Caco-2 (cell line): ENCODE data around the gene EPB41L4B. TPM values are rescaled to one million over a fixed set of nuclear protein-coding genes. Genes with fewer than 3 reads are reported as not detected.
A peak's percentile ranks its signal among the peaks of the same experiment; 100 is the strongest.

Experiments
- BruUV-seq: library from RNA; stranded (reverse); fragments of 400-500 nt; replicated peaks from 2 replicates; lab custom pipeline; 2021; lab: Mats Ljungman, UMichigan
- CTCF ChIA-PET: fragments of 300-600 bp; sonication (Branson Sonifier 250); formaldehyde crosslinking; loops from one replicate; lab custom pipeline; 2022; ENCODE audit warnings: antibody characterized with exemption; lab: Charles Lee
- POLR2A ChIA-PET: fragments of 300-600 bp; sonication (Branson Sonifier 250); formaldehyde crosslinking; loops from one replicate; lab custom pipeline; 2022; ENCODE audit warnings: antibody characterized with exemption; lab: Charles Lee
- DNase-seq, 2 experiments: peaks; one replicate each; pipeline versions ENCODE4 v3.0.0 to v3.0.0-alpha.2; 2020 to 2022
- H3K27me3 ChIP-seq: replicated peaks from 2 replicates; pipeline ENCODE4 v1.6.0; 2011; ENCODE audit warnings: low read length; ENCODE audit not compliant: control insufficient read depth, insufficient read depth
- H3K36me3 ChIP-seq: 2 replicates; pipeline ENCODE4 v1.5.1; 2011; ENCODE audit warnings: low read length; ENCODE audit not compliant: control insufficient read depth, insufficient read depth
- H3K4me1 ChIP-seq: fragments of 250-450 bp; sonication (Bioruptor Pico); 2 replicates; pipeline ENCODE4 v1.5.1; 2020; ENCODE audit warnings: mild to moderate bottlenecking
- H3K4me3 ChIP-seq: 2 replicates; pipeline ENCODE4 v1.5.1; 2011; ENCODE audit warnings: low read depth, mild to moderate bottlenecking, control low read depth, low read length
- H3K9me3 ChIP-seq: fragments of 250-450 bp; sonication (Bioruptor Pico); 2 replicates; pipeline ENCODE4 v1.5.1; 2020; ENCODE audit warnings: mild to moderate bottlenecking, moderate library complexity
- H3K27ac Mint-ChIP-seq: one replicate; pipeline ENCODE4 v1.8.0; 2022; ENCODE audit warnings: mixed read lengths; ENCODE audit not compliant: unreplicated experiment
- H3K27me3 Mint-ChIP-seq: one replicate; pipeline ENCODE4 v1.8.0; 2022; ENCODE audit warnings: mixed read lengths; ENCODE audit not compliant: insufficient read depth, unreplicated experiment
- H3K36me3 Mint-ChIP-seq: one replicate; pipeline ENCODE4 v1.8.0; 2022; ENCODE audit warnings: mild to moderate bottlenecking, mixed read lengths; ENCODE audit not compliant: insufficient read depth, unreplicated experiment
- H3K4me1 Mint-ChIP-seq: one replicate; pipeline ENCODE4 v1.8.0; 2022; ENCODE audit warnings: low read depth, mixed read lengths; ENCODE audit not compliant: unreplicated experiment
- H3K4me3 Mint-ChIP-seq: one replicate; pipeline ENCODE4 v1.8.0; 2022; ENCODE audit warnings: mild to moderate bottlenecking, moderate library complexity, mixed read lengths; ENCODE audit not compliant: unreplicated experiment
- H3K9me3 Mint-ChIP-seq: one replicate; pipeline ENCODE4 v1.8.0; 2022; ENCODE audit warnings: mixed read lengths; ENCODE audit not compliant: unreplicated experiment
- CTCF ChIP-seq, 2 experiments: fragments of 200-600 bp in 1 of 2; IDR thresholded peaks; 1 replicate in 1 of 2; 2 replicates in 1 of 2; pipeline versions ENCODE4 v1.5.1 to v1.8.0; 2011 to 2022; ENCODE audit warnings: antibody characterized with exemption in 1 of 2, control low read depth in 1 of 2, inconsistent platforms in 1 of 2, low read depth in 1 of 2, low read length in 1 of 2, mild to moderate bottlenecking in 1 of 2, moderate library complexity in 1 of 2; ENCODE audit not compliant: insufficient read depth in 1 of 2, severe bottlenecking in 1 of 2, unreplicated experiment in 1 of 2
- intact Hi-C: fragments of 100-400 bp; cut with micrococcal nuclease; formaldehyde crosslinking; loops from one replicate; pipeline ENCODE4 v1.10.0; 2022; ENCODE audit not compliant: unreplicated experiment
- total RNA-seq: library from RNA; stranded (reverse); gene quantifications from 2 replicates; pipeline ENCODE4 v1.2.3, GENCODE V29; 2022

The EPB41L4B gene
- total RNA-seq, 1 experiment from 2014 or later, result 16.3 TPM

GRCh38 chr9:109179801-109180523 is 140.9 kb downstream of the EPB41L4B start:
- Mint-ChIP-seq H3K27me3 (no peaks in the 10 kb centered on the region), H3K36me3 (no peaks in the 10 kb centered on the region), H3K4me1 (no peaks in the 10 kb centered on the region), H3K9me3 (no peaks in the 10 kb centered on the region), H3K27ac (no peak overlapping the region), H3K4me3 (no peak overlapping the region)
- Histone ChIP-seq H3K4me3 (no peak overlapping the region), H3K36me3 (no peaks in the 10 kb centered on the region), H3K27me3 (no peaks in the 10 kb centered on the region), H3K9me3 (no peaks in the 10 kb centered on the region), H3K4me1 (no peaks in the 10 kb centered on the region)
- no TSS peak for BruUV-seq
- CTCF ChIA-PET, result no interaction called here
- POLR2A ChIA-PET, result no interaction called here
- TF ChIP-seq CTCF (IDR thresholded peaks at IDR 0.05; ENCODE audit: insufficient read depth in 1 of 2, low read depth in 1 of 2, low read length in 1 of 2, severe bottlenecking in 1 of 2, unreplicated experiment in 1 of 2), result no peak
- intact Hi-C loops, result no loop called here
- no peak for DNase-seq

- no peaks in the 10 kb centered on the region for H3K4me1 ChIP-seq
- H3K36me3 Mint-ChIP-seq, result no peaks in the 10 kb centered on the region
- CTCF ChIA-PET, result no interaction called here
- no peak overlapping the region for H3K4me3 ChIP-seq
- DNase-seq, result no peak
- H3K4me1 Mint-ChIP-seq, result no peaks in the 10 kb centered on the region
- POLR2A ChIA-PET, result no interaction called here
- no peak overlapping the region for H3K27ac Mint-ChIP-seq
- H3K27me3 Mint-ChIP-seq, result no peaks in the 10 kb centered on the region
- H3K4me3 Mint-ChIP-seq, result no peak overlapping the region
- no peaks in the 10 kb centered on the region; the same call in 1 of the 2 replicates for H3K9me3 ChIP-seq
- no peak for TF ChIP-seq CTCF (IDR thresholded peaks at IDR 0.05; ENCODE audit: insufficient read depth in 1 of 2, low read depth in 1 of 2, low read length in 1 of 2, severe bottlenecking in 1 of 2, unreplicated experiment in 1 of 2)
- H3K9me3 Mint-ChIP-seq, result no peaks in the 10 kb centered on the region
- H3K27me3 ChIP-seq, result no peaks in the 10 kb centered on the region
- no peaks in the 10 kb centered on the region for H3K36me3 ChIP-seq
- intact Hi-C loops, result no loop called here
- BruUV-seq, result no TSS peak
Observed at GRCh38 chr9:109176963-109177362, 143.9 kb downstream of the EPB41L4B start.

GRCh38 chr9:109176386-109176785 is 144.5 kb downstream of the EPB41L4B start:
- no peaks in the 10 kb centered on the region for H3K4me1 ChIP-seq
- ChIA-PET CTCF (no interaction called here), POLR2A (no interaction called here)
- no peaks in the 10 kb centered on the region for H3K4me1 Mint-ChIP-seq
- no peaks in the 10 kb centered on the region for H3K9me3 Mint-ChIP-seq
- intact Hi-C loops, result no loop called here
- DNase-seq, result peak in 1 of 2 experiments; percentile 51
- no peaks in the 10 kb centered on the region for H3K36me3 ChIP-seq
- H3K27me3 ChIP-seq, result no peaks in the 10 kb centered on the region
- H3K4me3 Mint-ChIP-seq, result no peak overlapping the region
- TF ChIP-seq CTCF (IDR thresholded peaks at IDR 0.05; ENCODE audit: insufficient read depth in 1 of 2, low read depth in 1 of 2, low read length in 1 of 2, severe bottlenecking in 1 of 2, unreplicated experiment in 1 of 2), result no peak
- H3K27ac Mint-ChIP-seq, result peak overlapping the region; percentile 14
- BruUV-seq, result no TSS peak
- H3K4me3 ChIP-seq, result no peak overlapping the region
- H3K36me3 Mint-ChIP-seq, result no peaks in the 10 kb centered on the region
- no peaks in the 10 kb centered on the region; the same call in 1 of the 2 replicates for H3K9me3 ChIP-seq
- no peaks in the 10 kb centered on the region for H3K27me3 Mint-ChIP-seq
